IMR-90 (cell line): ENCODE measurements around the gene PAPLN. TPM values are rescaled to one million over a fixed set of nuclear protein-coding genes. Genes with fewer than 3 reads are reported as not detected.

Experiments
- ATAC-seq: fragments of 200-7000 bp; cut with Tn5 transposase; 2 replicates; pipeline ENCODE4 v1.9.1; 2020; ENCODE audit warnings: low read depth, mild to moderate bottlenecking, moderate library complexity
- BruUV-seq: library from RNA; stranded (reverse); fragments of 400-500 nt; replicated peaks from 2 replicates; lab custom pipeline; 2021; lab: Mats Ljungman, UMichigan
- CTCF ChIA-PET: fragments of 300-600 bp; formaldehyde crosslinking; extraction: SDS; loops from one replicate; lab custom pipeline; 2021; ENCODE audit warnings: antibody characterized with exemption; lab: Yijun Ruan, JAX
- POLR2A ChIA-PET: fragments of 300-600 bp; sonication (Branson Sonifier 250); formaldehyde crosslinking; loops from one replicate; lab custom pipeline; 2022; ENCODE audit warnings: antibody characterized with exemption; ENCODE audit not compliant: unreplicated experiment; lab: Charles Lee
- DNase-seq: peaks from one replicate; pipeline ENCODE4 v3.0.0; 2013
- H2AFZ ChIP-seq: replicated peaks from 2 replicates; pipeline ENCODE3; 2013; ENCODE audit warnings: low read length, mild to moderate bottlenecking; ENCODE audit not compliant: poor library complexity
- H2AK5ac ChIP-seq: 2 replicates; pipeline ENCODE4 v1.6.1; 2013; ENCODE audit warnings: low read depth, low read length, inconsistent platforms
- H2AK9ac ChIP-seq: replicated peaks from 2 replicates; pipeline ENCODE3; 2013; ENCODE audit warnings: mild to moderate bottlenecking, low read depth, low read length, moderate library complexity; ENCODE audit not compliant: poor library complexity
- H2BK120ac ChIP-seq: 2 replicates; pipeline ENCODE4 v1.6.1; 2013; ENCODE audit warnings: low read depth, low read length, inconsistent platforms
- H2BK15ac ChIP-seq: 3 replicates; pipeline ENCODE4 v1.6.1; 2013; ENCODE audit warnings: low read depth, low read length, inconsistent platforms
- H2BK20ac ChIP-seq: 2 replicates; pipeline ENCODE4 v1.6.1; 2013; ENCODE audit warnings: low read depth, mild to moderate bottlenecking, inconsistent platforms, low read length, moderate library complexity
- H2BK5ac ChIP-seq: 2 replicates; pipeline ENCODE4 v1.6.1; 2013; ENCODE audit warnings: mild to moderate bottlenecking, low read depth, low read length, inconsistent platforms; ENCODE audit not compliant: poor library complexity, severe bottlenecking
- H3K14ac ChIP-seq: replicated peaks from 2 replicates; pipeline ENCODE4 v1.6.1; 2013; ENCODE audit warnings: low read depth, low read length, inconsistent platforms
- H3K18ac ChIP-seq: 2 replicates; pipeline ENCODE4 v1.6.1; 2013; ENCODE audit warnings: low read depth, low read length, control low read depth
- H3K23ac ChIP-seq: 2 replicates; pipeline ENCODE4 v1.6.1; 2013; ENCODE audit warnings: low read depth, low read length, inconsistent platforms
- H3K27ac ChIP-seq: 2 replicates; pipeline ENCODE4 v1.5.1; 2013; ENCODE audit warnings: mild to moderate bottlenecking, control low read depth, low read length; ENCODE audit not compliant: insufficient read depth
- H3K27me3 ChIP-seq: 2 replicates; pipeline ENCODE4 v1.6.1; 2013; ENCODE audit warnings: low read length; ENCODE audit not compliant: control insufficient read depth, insufficient read depth
- H3K36me3 ChIP-seq: 2 replicates; pipeline ENCODE4 v1.6.1; 2013; ENCODE audit warnings: low read length, mixed read lengths; ENCODE audit not compliant: control insufficient read depth, insufficient read depth
- H3K4ac ChIP-seq: 2 replicates; pipeline ENCODE4 v1.6.1; 2013; ENCODE audit warnings: low read depth, low read length, inconsistent platforms
- H3K4me1 ChIP-seq: 2 replicates; pipeline ENCODE4 v1.6.1; 2013; ENCODE audit warnings: low read length, mixed read lengths; ENCODE audit not compliant: control insufficient read depth, insufficient read depth
- H3K4me2 ChIP-seq: 2 replicates; pipeline ENCODE4 v1.6.1; 2013; ENCODE audit warnings: low read depth, mild to moderate bottlenecking, control low read depth, low read length, moderate library complexity
- H3K4me3 ChIP-seq: 2 replicates; pipeline ENCODE4 v1.5.1; 2013; ENCODE audit warnings: low read depth, mild to moderate bottlenecking, control low read depth, low read length, moderate library complexity; ENCODE audit not compliant: insufficient read depth
- H3K56ac ChIP-seq: 2 replicates; pipeline ENCODE4 v1.6.1; 2013; ENCODE audit warnings: low read length, inconsistent platforms; ENCODE audit not compliant: insufficient read depth; ENCODE audit errors: extremely low read depth
- H3K79me1 ChIP-seq, 2 experiments: 2 replicates each; pipeline ENCODE4 v1.6.1; 2013; ENCODE audit warnings: low read length in 2 of 2, inconsistent platforms in 1 of 2, low read depth in 1 of 2
- H3K9ac ChIP-seq: 2 replicates; pipeline ENCODE4 v1.6.1; 2013; ENCODE audit warnings: low read depth, low read length, control low read depth
- H3K9me1 ChIP-seq: 2 replicates; pipeline ENCODE4 v1.6.1; 2013; ENCODE audit warnings: low read length, inconsistent platforms; ENCODE audit not compliant: insufficient read depth
- H3K9me3 ChIP-seq: 2 replicates; pipeline ENCODE4 v1.6.1; 2013; ENCODE audit warnings: low read length; ENCODE audit not compliant: control insufficient read depth, insufficient read depth
- H4K20me1 ChIP-seq: 2 replicates; pipeline ENCODE4 v1.6.1; 2013; ENCODE audit warnings: low read length, inconsistent platforms; ENCODE audit not compliant: insufficient read depth
- H4K5ac ChIP-seq: 2 replicates; pipeline ENCODE4 v1.6.1; 2013; ENCODE audit warnings: mild to moderate bottlenecking, low read depth, low read length, control low read depth
- H4K8ac ChIP-seq, 2 experiments: 2 replicates each; pipeline ENCODE4 v1.6.1; 2013; ENCODE audit warnings: low read depth in 2 of 2, low read length in 2 of 2, control low read depth in 1 of 2, inconsistent platforms in 1 of 2
- H4K91ac ChIP-seq: 2 replicates; pipeline ENCODE4 v1.6.1; 2013; ENCODE audit warnings: low read depth, low read length, inconsistent platforms; ENCODE audit not compliant: insufficient read depth
- CTCF ChIP-seq: conservative IDR thresholded peaks from 2 replicates; pipeline ENCODE4 v1.5.1; 2012; ENCODE audit warnings: mild to moderate bottlenecking, low read depth, low read length, improper control_type of control experiment
- MAFK ChIP-seq: IDR thresholded peaks from 2 replicates; pipeline ENCODE4 v1.6.1; 2012; ENCODE audit warnings: low read depth, low read length, improper control_type of control experiment
- WGBS, 2 experiments: methylation state at CpG; one replicate each; pipeline versions ENCODE4 v1.1.5 to v1.1.7; 2013; ENCODE audit warnings: missing lambda C conversion rate in 2 of 2; ENCODE audit not compliant: insufficient read length in 1 of 2; ENCODE audit errors: extremely low coverage in 2 of 2; 5-methylcytosine and 5-hydroxymethylcytosine counted together
- dilution Hi-C: fragments of 300-500 bp; cut with HindIII; formaldehyde crosslinking; loops from one replicate; pipeline ENCODE4 v1.14.3; 2018; ENCODE audit warnings: low sequenced_read_pairs; ENCODE audit not compliant: unreplicated experiment
- in situ Hi-C: fragments of 300-500 bp; cut with MboI; formaldehyde crosslinking; loops from 3 replicates; pipeline ENCODE4 v1.14.3; 2019; ENCODE audit warnings: low sequenced_read_pairs, inconsistent platforms, mixed read lengths
- intact Hi-C: fragments of 100-400 bp; cut with micrococcal nuclease; formaldehyde crosslinking; loops from 2 replicates; pipeline ENCODE4 v1.10.0; 2022
- polyA plus RNA-seq, 3 experiments: library from polyadenylated mRNA; depleted of rRNA; stranded (reverse); fragments of >200 nt; gene quantifications; 2 replicates each; pipeline ENCODE4 v1.2.3, GENCODE V29; 2012; ENCODE audit warnings: low replicate concordance in 1 of 3
- total RNA-seq: library from RNA; depleted of rRNA; stranded (reverse); fragments of >200 nt; gene quantifications from 2 replicates; pipeline ENCODE4 v1.2.3, GENCODE V29; 2012

The PAPLN gene
- total and polyA plus RNA-seq, 2 of the 4 experiments (the other 2 are of a cell fraction): 0.36 to 1.2 TPM

- no peak overlapping the region for H2AK5ac ChIP-seq
- H3K9me1 ChIP-seq: peaks cover 9% of the 10 kb centered on the region
- H3K4me1 ChIP-seq: peaks cover 21% of the 10 kb centered on the region
- intact Hi-C loops (no loop called here), in situ Hi-C loops (no loop called here), dilution Hi-C loops (no loop called here)
- H3K79me1 ChIP-seq: 0 out of 4 replicates have a peak, but pooled peaks cover 0 to 5% of the 10 kb centered on the region in 2 experiments
- 100% methylated on average over 1 of the region's 10 CpGs; no CpG with 5 or more reads in 1 of the 2 experiments for WGBS, 2 experiments
- H2BK5ac ChIP-seq: no peak overlapping the region
- no peak overlapping the region for H3K4me2 ChIP-seq
- H3K9me3 ChIP-seq: no peaks in the 10 kb centered on the region
- no peak for ATAC-seq
- no peak overlapping the region for H3K56ac ChIP-seq
- DNase-seq: no peak
- no peak overlapping the region for H2BK120ac ChIP-seq
- TF ChIP-seq CTCF: no peak
- peak; percentile 68 for TF ChIP-seq MAFK
- no peak overlapping the region for H3K4ac ChIP-seq
- no peak overlapping the region for H3K18ac ChIP-seq
- no peaks in the 10 kb centered on the region for H3K36me3 ChIP-seq
- H3K27me3 ChIP-seq: peaks cover 44% of the 10 kb centered on the region
- no peak overlapping the region for H2AK9ac ChIP-seq
- ChIA-PET POLR2A (no interaction called here), CTCF (interaction anchor here (1.2 kb wide), 1 partner anchor 17 kb away, joined by 3 read pairs; no protein-coding TSS in a partner anchor)
- H4K8ac ChIP-seq: no peak overlapping the region
- H3K14ac ChIP-seq: no peak overlapping the region
- H3K9ac ChIP-seq: no peak overlapping the region
- no peak overlapping the region for H2BK20ac ChIP-seq
- no peak overlapping the region for H3K23ac ChIP-seq
- BruUV-seq: no TSS peak
- no peak overlapping the region for H4K5ac ChIP-seq
- H4K20me1 ChIP-seq: peaks cover 3% of the 10 kb centered on the region
- H2AFZ ChIP-seq: no peak overlapping the region
- H2BK15ac ChIP-seq: no peak overlapping the region
- no peak overlapping the region for H3K4me3 ChIP-seq
- H4K91ac ChIP-seq: no peak overlapping the region
- no peak overlapping the region for H3K27ac ChIP-seq
Observed at GRCh38 chr14:73233564-73233963, 3.7 kb upstream of the PAPLN start.
